KOPT-K1 (cell line): ENCODE results near the gene PSORS1C1.
"Not testable (repeated sequence)": the region's sequence is repeated elsewhere in the genome, so short reads cannot be mapped to it uniquely, and the experiment has no call there.

Source experiments
- H3K27ac ChIP-seq: fragments of 200-600 bp; sonication (generic); 2 replicates; pipeline ENCODE4 v1.5.1; 2016; ENCODE audit warnings: antibody characterized with exemption, mild to moderate bottlenecking, low read depth, low read length; ENCODE audit not compliant: poor library complexity, severe bottlenecking
- H3K36me3 ChIP-seq: fragments of 200-600 bp; sonication (generic); 2 replicates; pipeline ENCODE4 v1.5.1; 2017; ENCODE audit warnings: antibody characterized with exemption, mild to moderate bottlenecking, low read length, moderate library complexity; ENCODE audit not compliant: insufficient read depth
- H3K9me3 ChIP-seq: fragments of 200-600 bp; sonication (generic); 2 replicates; pipeline ENCODE4 v1.5.1; 2017; ENCODE audit warnings: antibody characterized with exemption, low read length, mild to moderate bottlenecking; ENCODE audit not compliant: insufficient read depth, poor library complexity, severe bottlenecking

PSORS1C1 gene

GRCh38 chr6:31114541-31114878 is at the start of gene PSORS1C1:
TSS of gene PSORS1C1 (plus strand) at chr6:31114800. CDS start at chr6:31129633, 14,833 bp downstream.
- H3K36me3 ChIP-seq: no peaks in the 10 kb centered on the region
- H3K9me3 ChIP-seq: no peaks in the 10 kb centered on the region
- no peak within 1 kb of the TSS for H3K27ac ChIP-seq

GRCh38 chr6:31065556-31065955 is 49.0 kb upstream of the PSORS1C1 start:
- H3K27ac ChIP-seq: no peak overlapping the region
- H3K36me3 ChIP-seq: no peaks in the 10 kb centered on the region
- H3K9me3 ChIP-seq: no peaks in the 10 kb centered on the region

- not testable (repeated sequence) for H3K36me3 ChIP-seq
Observed at GRCh38 chr6:31067028-31067427, 47.6 kb upstream of the PSORS1C1 start.

GRCh38 chr6:31067891-31068668 is 46.5 kb upstream of the PSORS1C1 start:
- H3K27ac ChIP-seq, H3K9me3 ChIP-seq, H3K36me3 ChIP-seq: not testable (repeated sequence)

More at GRCh38 chr6:31067028-31067427, 47.6 kb upstream of the PSORS1C1 start:
- not testable (repeated sequence) for H3K9me3 ChIP-seq, H3K27ac ChIP-seq

- Histone ChIP-seq H3K36me3 (no peaks in the 10 kb centered on the region), H3K9me3 (no peaks in the 10 kb centered on the region), H3K27ac (no peak overlapping the region)
Observed at GRCh38 chr6:31068669-31069340, 45.8 kb upstream of the PSORS1C1 start.

- Histone ChIP-seq H3K36me3 (no peaks in the 10 kb centered on the region), H3K27ac (no peak overlapping the region), H3K9me3 (no peaks in the 10 kb centered on the region)
Observed at GRCh38 chr6:31070711-31071197, 43.8 kb upstream of the PSORS1C1 start.

GRCh38 chr6:31074401-31074800 is 40.2 kb upstream of the PSORS1C1 start:
- Histone ChIP-seq H3K36me3 (no peaks in the 10 kb centered on the region), H3K27ac (no peak overlapping the region), H3K9me3 (no peaks in the 10 kb centered on the region)

GRCh38 chr6:31075528-31075927 is 39.1 kb upstream of the PSORS1C1 start:
- H3K9me3 ChIP-seq: no peaks in the 10 kb centered on the region
- no peak overlapping the region for H3K27ac ChIP-seq
- no peaks in the 10 kb centered on the region for H3K36me3 ChIP-seq

- H3K27ac ChIP-seq: no peak overlapping the region
Observed at GRCh38 chr6:31076611-31077010, 38.0 kb upstream of the PSORS1C1 start.

GRCh38 chr6:31079656-31080261 is 34.8 kb upstream of the PSORS1C1 start:
- no peak overlapping the region for H3K27ac ChIP-seq
- H3K36me3 ChIP-seq: no peaks in the 10 kb centered on the region
- H3K9me3 ChIP-seq: no peaks in the 10 kb centered on the region

More at GRCh38 chr6:31076611-31077010, 38.0 kb upstream of the PSORS1C1 start:
- H3K36me3 ChIP-seq: no peaks in the 10 kb centered on the region
- H3K9me3 ChIP-seq: no peaks in the 10 kb centered on the region

- no peak overlapping the region for H3K27ac ChIP-seq
- no peaks in the 10 kb centered on the region for H3K9me3 ChIP-seq
- H3K36me3 ChIP-seq: no peaks in the 10 kb centered on the region
Observed at GRCh38 chr6:31081872-31082271, 32.7 kb upstream of the PSORS1C1 start.

- Histone ChIP-seq H3K36me3 (no peaks in the 10 kb centered on the region), H3K27ac (no peak overlapping the region)
Observed at GRCh38 chr6:31083742-31084354, 30.8 kb upstream of the PSORS1C1 start.

GRCh38 chr6:31086788-31087440 is 27.7 kb upstream of the PSORS1C1 start:
- H3K9me3 ChIP-seq: no peaks in the 10 kb centered on the region
- H3K27ac ChIP-seq: no peak overlapping the region
- H3K36me3 ChIP-seq: no peaks in the 10 kb centered on the region

More at GRCh38 chr6:31083742-31084354, 30.8 kb upstream of the PSORS1C1 start:
- H3K9me3 ChIP-seq: no peaks in the 10 kb centered on the region

GRCh38 chr6:31087494-31088089 is 27.0 kb upstream of the PSORS1C1 start:
- Histone ChIP-seq H3K27ac (no peak overlapping the region), H3K36me3 (no peaks in the 10 kb centered on the region)

More at GRCh38 chr6:31087494-31088089, 27.0 kb upstream of the PSORS1C1 start:
- H3K9me3 ChIP-seq: no peaks in the 10 kb centered on the region
